ENCODE data around the gene INTS3. TPM values are rescaled to one million over a fixed set of nuclear protein-coding genes. Genes with fewer than 3 reads are reported as not detected.

The INTS3 gene
- total and polyA plus RNA-seq, 4 donors: 40.5 to 107 (median 69.7) TPM

- H3K4me1 ChIP-seq (ENCODE audit: control insufficient read depth, insufficient read depth, low read length): peaks cover 13% of the 10 kb centered on the region
- H3K4me3 ChIP-seq (ENCODE audit: low read depth, low read length): no peak overlapping the region
- 50% methylated on average over 3 of the region's 5 CpGs for WGBS (ENCODE audit: insufficient coverage)
- no peaks in the 10 kb centered on the region for H3K9me3 ChIP-seq (ENCODE audit: control insufficient read depth, insufficient read depth, low read length)
- H3K36me3 ChIP-seq (ENCODE audit: control insufficient read depth, insufficient read depth, low read length): peaks cover 6% of the 10 kb centered on the region
- no peak for DNase-seq (ENCODE audit: low read depth in 4 of 6, low spot score in 6 of 6)
- H3K27ac ChIP-seq (ENCODE audit: low read depth, low read length): no peak overlapping the region
- no peaks in the 10 kb centered on the region for H3K27me3 ChIP-seq (ENCODE audit: control insufficient read depth, insufficient read depth, low read length)
These were observed 2.7 kb downstream of the INTS3 start for GRCh38 chr1:153730468-153730988.

- peaks cover 4% of the 10 kb centered on the region for H3K4me1 ChIP-seq (ENCODE audit: control insufficient read depth, insufficient read depth, low read length)
- no CpG with 5 or more reads among the region's 1 CpG for WGBS (ENCODE audit: insufficient coverage)
- no peaks in the 10 kb centered on the region for H3K27me3 ChIP-seq (ENCODE audit: control insufficient read depth, insufficient read depth, low read length)
- DNase-seq (ENCODE audit: low read depth in 4 of 6, low spot score in 6 of 6): no peak
- H3K27ac ChIP-seq (ENCODE audit: low read depth, low read length): no peak overlapping the region
- no peaks in the 10 kb centered on the region for H3K9me3 ChIP-seq (ENCODE audit: control insufficient read depth, insufficient read depth, low read length)
- no peak overlapping the region for H3K4me3 ChIP-seq (ENCODE audit: low read depth, low read length)
- H3K36me3 ChIP-seq (ENCODE audit: control insufficient read depth, insufficient read depth, low read length): peaks cover 6% of the 10 kb centered on the region
These were observed 6.1 kb downstream of the INTS3 start for GRCh38 chr1:153733970-153734369.

GRCh38 chr1:153734396-153735089, 6.7 kb downstream of the INTS3 start:
- DNase-seq (ENCODE audit: low read depth in 4 of 6, low spot score in 6 of 6): no peak
- peaks cover 12% of the 10 kb centered on the region for H3K36me3 ChIP-seq (ENCODE audit: control insufficient read depth, insufficient read depth, low read length)
- no peaks in the 10 kb centered on the region for H3K27me3 ChIP-seq (ENCODE audit: control insufficient read depth, insufficient read depth, low read length)
- no peak overlapping the region for H3K27ac ChIP-seq (ENCODE audit: low read depth, low read length)
- H3K4me3 ChIP-seq (ENCODE audit: low read depth, low read length): no peak overlapping the region
- WGBS (ENCODE audit: insufficient coverage): 10% methylated on average over 1 of the region's 3 CpGs
- no peaks in the 10 kb centered on the region for H3K9me3 ChIP-seq (ENCODE audit: control insufficient read depth, insufficient read depth, low read length)
- peaks cover 2% of the 10 kb centered on the region for H3K4me1 ChIP-seq (ENCODE audit: control insufficient read depth, insufficient read depth, low read length)

- Histone ChIP-seq H3K4me3 (ENCODE audit: low read depth, low read length) (no peak overlapping the region), H3K36me3 (ENCODE audit: control insufficient read depth, insufficient read depth, low read length) (peaks cover 16% of the 10 kb centered on the region), H3K27me3 (ENCODE audit: control insufficient read depth, insufficient read depth, low read length) (no peaks in the 10 kb centered on the region), H3K4me1 (ENCODE audit: control insufficient read depth, insufficient read depth, low read length) (no peaks in the 10 kb centered on the region), H3K9me3 (ENCODE audit: control insufficient read depth, insufficient read depth, low read length) (no peaks in the 10 kb centered on the region), H3K27ac (ENCODE audit: low read depth, low read length) (no peak overlapping the region)
- no peak for DNase-seq (ENCODE audit: low read depth in 4 of 6, low spot score in 6 of 6)
- 100% methylated on average over 1 of the region's 3 CpGs for WGBS (ENCODE audit: insufficient coverage)
These were observed 7.2 kb downstream of the INTS3 start for GRCh38 chr1:153735090-153735420.

- Histone ChIP-seq H3K36me3 (ENCODE audit: control insufficient read depth, insufficient read depth, low read length) (peaks cover 52% of the 10 kb centered on the region), H3K4me3 (ENCODE audit: low read depth, low read length) (no peak overlapping the region), H3K9me3 (ENCODE audit: control insufficient read depth, insufficient read depth, low read length) (no peaks in the 10 kb centered on the region), H3K27ac (ENCODE audit: low read depth, low read length) (no peak overlapping the region), H3K27me3 (ENCODE audit: control insufficient read depth, insufficient read depth, low read length) (no peaks in the 10 kb centered on the region), H3K4me1 (ENCODE audit: control insufficient read depth, insufficient read depth, low read length) (no peaks in the 10 kb centered on the region)
- peak in 1 of 6 donors; percentile 10 for DNase-seq (ENCODE audit: low read depth in 4 of 6, low spot score in 6 of 6)
- WGBS (ENCODE audit: insufficient coverage): 69% methylated on average over 1 of the region's 2 CpGs
These were observed 14.1 kb downstream of the INTS3 start for GRCh38 chr1:153741986-153742385.

GRCh38 chr1:153742411-153743142, 14.7 kb downstream of the INTS3 start:
- no peak for DNase-seq (ENCODE audit: low read depth in 4 of 6, low spot score in 6 of 6)
- H3K27ac ChIP-seq (ENCODE audit: low read depth, low read length): no peak overlapping the region
- no peaks in the 10 kb centered on the region for H3K27me3 ChIP-seq (ENCODE audit: control insufficient read depth, insufficient read depth, low read length)
- H3K9me3 ChIP-seq (ENCODE audit: control insufficient read depth, insufficient read depth, low read length): no peaks in the 10 kb centered on the region
- no peak overlapping the region for H3K4me3 ChIP-seq (ENCODE audit: low read depth, low read length)
- no peaks in the 10 kb centered on the region for H3K4me1 ChIP-seq (ENCODE audit: control insufficient read depth, insufficient read depth, low read length)
- H3K36me3 ChIP-seq (ENCODE audit: control insufficient read depth, insufficient read depth, low read length): peaks cover 56% of the 10 kb centered on the region
- WGBS (ENCODE audit: insufficient coverage): no CpG with 5 or more reads among the region's 5 CpGs

- H3K27me3 ChIP-seq (ENCODE audit: control insufficient read depth, insufficient read depth, low read length): no peaks in the 10 kb centered on the region
- no peaks in the 10 kb centered on the region for H3K9me3 ChIP-seq (ENCODE audit: control insufficient read depth, insufficient read depth, low read length)
- peaks cover 59% of the 10 kb centered on the region for H3K36me3 ChIP-seq (ENCODE audit: control insufficient read depth, insufficient read depth, low read length)
- H3K4me1 ChIP-seq (ENCODE audit: control insufficient read depth, insufficient read depth, low read length): no peaks in the 10 kb centered on the region
- no peak overlapping the region for H3K27ac ChIP-seq (ENCODE audit: low read depth, low read length)
- WGBS (ENCODE audit: insufficient coverage): no CpG with 5 or more reads among the region's 2 CpGs
- DNase-seq (ENCODE audit: low read depth in 4 of 6, low spot score in 6 of 6): no peak
- H3K4me3 ChIP-seq (ENCODE audit: low read depth, low read length): no peak overlapping the region
These were observed 17.6 kb downstream of the INTS3 start for GRCh38 chr1:153745417-153745816.

- Histone ChIP-seq H3K36me3 (ENCODE audit: control insufficient read depth, insufficient read depth, low read length) (peaks cover 60% of the 10 kb centered on the region), H3K4me1 (ENCODE audit: control insufficient read depth, insufficient read depth, low read length) (no peaks in the 10 kb centered on the region), H3K4me3 (ENCODE audit: low read depth, low read length) (no peak overlapping the region), H3K27me3 (ENCODE audit: control insufficient read depth, insufficient read depth, low read length) (no peaks in the 10 kb centered on the region), H3K27ac (ENCODE audit: low read depth, low read length) (no peak overlapping the region), H3K9me3 (ENCODE audit: control insufficient read depth, insufficient read depth, low read length) (no peaks in the 10 kb centered on the region)
- DNase-seq (ENCODE audit: low read depth in 4 of 6, low spot score in 6 of 6): no peak
- WGBS (ENCODE audit: insufficient coverage): 100% methylated on average over 6 of the region's 13 CpGs
These were observed 18.3 kb downstream of the INTS3 start for GRCh38 chr1:153746174-153746573.

- no peak for DNase-seq (ENCODE audit: low read depth in 4 of 6, low spot score in 6 of 6)
- no peaks in the 10 kb centered on the region for H3K27me3 ChIP-seq (ENCODE audit: control insufficient read depth, insufficient read depth, low read length)
- no peaks in the 10 kb centered on the region for H3K9me3 ChIP-seq (ENCODE audit: control insufficient read depth, insufficient read depth, low read length)
- no peak overlapping the region for H3K4me3 ChIP-seq (ENCODE audit: low read depth, low read length)
- H3K36me3 ChIP-seq (ENCODE audit: control insufficient read depth, insufficient read depth, low read length): peaks cover 63% of the 10 kb centered on the region
- H3K27ac ChIP-seq (ENCODE audit: low read depth, low read length): no peak overlapping the region
- H3K4me1 ChIP-seq (ENCODE audit: control insufficient read depth, insufficient read depth, low read length): no peaks in the 10 kb centered on the region
- WGBS (ENCODE audit: insufficient coverage): 83% methylated on average over 1 of the region's 2 CpGs
These were observed 21.1 kb downstream of the INTS3 start for GRCh38 chr1:153748903-153749302.

All from spinal cord (tissue), 10 donors.